ENCODE results near the gene FUT7.

FUT7 gene

GRCh38 chr9:137021568-137021978, 10.3 kb downstream of the FUT7 start:
- H3K27ac ChIP-seq: no peak overlapping the region

GRCh38 chr9:137020771-137021567, 10.9 kb downstream of the FUT7 start:
- DNase-seq (ENCODE audit: low read depth, low spot score): no peak
- H3K27ac ChIP-seq: no peak overlapping the region

More at GRCh38 chr9:137021568-137021978, 10.3 kb downstream of the FUT7 start:
- DNase-seq (ENCODE audit: low read depth, low spot score): no peak

GRCh38 chr9:137019891-137020683, 11.8 kb downstream of the FUT7 start:
- no peak for DNase-seq (ENCODE audit: low read depth, low spot score)
- no peak overlapping the region for H3K27ac ChIP-seq

DNA sequence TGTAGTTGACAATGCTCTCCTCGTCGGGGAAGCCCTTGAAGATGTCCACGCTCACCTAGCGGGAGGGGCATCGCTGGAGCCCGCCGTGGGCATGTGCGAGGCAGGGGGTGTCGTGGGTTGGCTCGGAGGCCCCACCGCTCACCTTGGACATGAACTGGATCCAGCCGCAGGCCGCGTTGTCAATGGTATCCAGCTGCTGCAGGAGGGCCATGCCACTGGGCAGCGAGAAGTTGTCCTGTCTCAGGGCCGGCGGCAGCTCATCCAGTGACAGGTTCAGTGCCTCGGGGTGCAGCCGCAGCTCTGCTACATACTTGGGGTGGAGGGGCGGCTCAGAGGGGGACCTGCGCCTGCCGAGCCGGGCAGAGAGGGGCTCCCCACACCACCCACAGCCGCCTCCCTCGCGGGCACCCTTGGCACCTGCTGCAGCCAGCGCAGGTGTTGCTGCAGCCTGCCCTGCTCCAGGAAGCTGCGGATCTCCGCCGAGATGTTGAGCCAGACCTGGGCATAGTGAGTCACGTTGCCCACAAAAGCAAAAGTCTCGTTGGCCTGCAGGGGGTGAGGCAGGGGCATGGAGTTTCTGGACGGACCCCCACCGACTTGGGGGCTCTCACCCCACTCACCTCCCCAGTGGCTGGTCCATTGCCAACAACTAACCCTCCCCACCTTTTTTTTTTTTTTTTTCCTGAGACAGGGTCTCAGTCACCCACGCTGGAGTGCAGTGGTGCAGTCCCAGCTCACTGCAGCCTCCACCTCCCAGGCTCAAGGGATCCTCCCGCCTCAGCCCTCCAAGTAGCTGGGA, 12.9 kb downstream of the FUT7 start:
- H3K27ac ChIP-seq: no peak overlapping the region
- no peak for DNase-seq (ENCODE audit: low read depth, low spot score)

DNA sequence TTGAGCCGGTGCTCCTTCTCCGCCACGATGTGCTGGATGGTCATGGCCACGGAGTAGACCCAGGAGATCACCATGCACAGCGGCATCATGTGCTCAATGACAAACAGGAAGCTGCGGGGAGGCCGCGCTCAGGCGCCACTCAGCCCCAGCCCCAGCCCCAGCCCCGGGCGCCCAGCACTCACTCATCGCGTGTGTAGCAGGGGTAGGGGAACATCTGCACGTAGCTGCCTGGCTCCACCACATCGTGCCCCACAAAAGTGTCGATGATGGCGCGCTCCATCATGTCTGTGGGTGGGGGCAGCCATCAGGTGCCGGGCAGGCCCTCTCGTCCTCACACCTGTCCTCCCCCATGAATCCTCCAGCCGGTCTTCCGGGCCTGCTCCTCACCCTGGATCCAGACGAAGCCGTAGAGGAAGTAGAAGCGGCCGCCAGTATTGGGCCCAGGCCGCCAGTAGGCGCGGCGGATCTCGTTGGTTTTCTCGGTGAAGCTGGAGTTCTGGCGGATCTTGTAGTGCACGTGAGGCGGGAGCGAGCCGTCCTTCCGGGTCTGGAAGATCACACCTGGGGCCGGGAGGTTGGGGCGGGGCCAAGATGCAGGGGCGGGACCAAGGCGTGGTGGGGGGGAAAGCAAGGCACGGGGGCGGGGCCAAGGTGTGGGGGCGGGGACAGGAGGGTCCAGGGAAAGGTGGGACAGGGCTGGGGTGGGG, 13.9 kb downstream of the FUT7 start:
- no peak overlapping the region for H3K27ac ChIP-seq
- no peak for DNase-seq (ENCODE audit: low read depth, low spot score)

- no peak overlapping the region for H3K27ac ChIP-seq
- no peak for DNase-seq (ENCODE audit: low read depth, low spot score)
Measured at GRCh38 chr9:137017071-137017470, 14.8 kb downstream of the FUT7 start.

DNA sequence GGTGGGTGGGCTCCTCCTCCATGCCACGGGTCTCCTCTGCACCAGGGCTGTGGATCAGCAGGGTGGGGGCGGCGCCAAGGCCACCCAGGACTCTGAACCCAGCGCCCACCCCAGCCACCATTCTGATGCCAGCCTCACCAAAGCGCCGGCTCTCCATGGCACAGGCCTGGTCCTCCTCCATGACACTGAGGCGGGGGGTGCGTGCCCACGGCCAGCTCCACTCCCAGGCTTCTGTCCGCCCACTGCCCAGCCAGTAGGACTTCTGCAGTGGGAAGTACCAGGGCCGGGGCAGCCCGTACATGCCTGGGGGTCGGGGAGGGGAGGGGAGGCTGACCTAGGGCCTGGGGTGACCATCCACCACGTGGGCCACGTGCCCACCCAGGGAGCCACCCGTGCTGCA, 15.5 kb downstream of the FUT7 start:
- no peak for DNase-seq (ENCODE audit: low read depth, low spot score)
- no peak overlapping the region for H3K27ac ChIP-seq

DNA sequence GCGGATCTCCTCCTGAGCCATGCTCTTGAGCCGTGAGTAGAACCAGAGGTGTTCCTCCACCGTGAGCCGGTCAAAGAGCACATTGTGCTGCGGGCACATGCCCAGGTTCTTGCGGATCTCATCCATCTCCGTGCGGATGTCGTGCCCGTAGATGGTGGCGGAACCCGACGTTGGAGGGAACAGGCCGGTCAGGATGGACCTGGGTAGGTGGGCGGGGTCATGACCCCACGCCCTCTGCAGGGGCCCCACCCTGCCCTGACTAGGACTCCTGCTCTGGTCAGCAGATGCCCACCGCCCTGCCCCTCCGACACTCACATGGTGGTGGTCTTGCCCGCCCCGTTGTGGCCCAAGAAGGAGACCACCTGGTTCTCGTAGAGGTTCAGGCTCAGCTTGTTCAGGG, 15.9 kb downstream of the FUT7 start:
- H3K27ac ChIP-seq: no peak overlapping the region
- DNase-seq (ENCODE audit: low read depth, low spot score): no peak

GRCh38 chr9:137015540-137015930, 16.4 kb downstream of the FUT7 start:
- no peak for DNase-seq (ENCODE audit: low read depth, low spot score)
- no peak overlapping the region for H3K27ac ChIP-seq

GRCh38 chr9:137014776-137015539, 16.9 kb downstream of the FUT7 start:
- H3K27ac ChIP-seq: no peak overlapping the region
- no peak for DNase-seq (ENCODE audit: low read depth, low spot score)

DNA sequence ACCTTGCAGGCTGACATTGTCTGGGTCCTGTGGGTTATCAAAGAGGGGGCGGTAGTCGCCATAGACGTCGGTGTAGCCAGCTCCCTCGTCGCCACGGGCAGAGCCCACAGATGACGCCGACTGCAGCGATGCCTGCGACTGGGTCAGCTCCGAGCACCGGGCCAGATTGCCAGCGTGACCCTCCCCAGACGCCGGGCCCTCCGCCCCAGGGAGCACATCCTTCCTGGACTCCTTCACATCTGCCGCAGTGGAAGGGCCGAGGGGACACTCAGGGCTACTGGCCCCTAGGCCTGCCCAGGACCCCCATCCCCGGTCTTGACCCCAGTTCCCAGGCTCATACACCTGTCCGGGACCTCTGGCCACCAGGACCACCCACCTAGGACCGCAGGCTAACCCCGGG, 17.7 kb downstream of the FUT7 start:
- no peak for DNase-seq (ENCODE audit: low read depth, low spot score)
- no peak overlapping the region for H3K27ac ChIP-seq

GRCh38 chr9:137013571-137013940, 18.3 kb downstream of the FUT7 start:
- no peak for DNase-seq (ENCODE audit: low read depth, low spot score)
- H3K27ac ChIP-seq: no peak overlapping the region

- DNase-seq (ENCODE audit: low read depth, low spot score): no peak
Measured at GRCh38 chr9:137012694-137013570, 19.0 kb downstream of the FUT7 start.

DNA sequence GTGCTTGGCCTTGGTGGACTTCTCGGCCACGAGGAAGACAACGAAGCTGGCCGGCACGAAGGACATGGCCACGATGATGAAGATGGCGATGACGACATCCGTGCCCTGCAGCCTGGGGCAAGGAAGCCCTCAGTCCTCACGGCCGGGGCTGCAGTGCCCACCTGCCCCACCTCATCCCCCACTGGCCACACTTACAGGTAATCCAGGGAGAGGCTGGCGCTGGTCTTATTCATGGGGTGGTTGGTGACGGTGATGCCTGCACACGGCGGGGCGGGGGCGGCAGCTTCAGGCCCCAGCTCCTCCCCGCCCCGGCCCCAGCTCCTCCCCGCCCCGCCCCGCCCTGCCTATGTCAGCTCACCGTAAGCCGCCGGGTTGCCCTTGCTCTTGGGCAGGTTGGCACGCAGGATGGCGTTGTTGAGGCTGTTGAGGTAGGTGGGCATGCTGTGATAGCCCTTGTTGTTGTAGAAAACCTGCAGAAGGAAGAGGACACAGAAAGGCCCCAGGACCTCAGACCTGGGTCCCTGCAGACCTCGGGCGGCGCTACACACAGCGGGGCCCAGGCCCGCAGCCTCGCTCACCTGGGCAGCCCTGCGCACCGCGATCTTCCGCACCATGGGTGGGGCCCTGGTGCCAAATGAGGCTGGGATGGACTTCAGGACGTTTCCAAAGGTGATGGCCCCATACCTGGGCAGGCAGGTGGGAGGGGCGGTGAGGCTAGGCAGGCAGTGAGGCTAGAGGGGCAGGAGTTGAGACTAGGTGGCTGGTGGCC, 19.8 kb downstream of the FUT7 start:
- H3K27ac ChIP-seq: no peak overlapping the region
- DNase-seq (ENCODE audit: low read depth, low spot score): no peak

More at GRCh38 chr9:137012694-137013570, 19.0 kb downstream of the FUT7 start:
- H3K27ac ChIP-seq: no peak overlapping the region

DNA sequence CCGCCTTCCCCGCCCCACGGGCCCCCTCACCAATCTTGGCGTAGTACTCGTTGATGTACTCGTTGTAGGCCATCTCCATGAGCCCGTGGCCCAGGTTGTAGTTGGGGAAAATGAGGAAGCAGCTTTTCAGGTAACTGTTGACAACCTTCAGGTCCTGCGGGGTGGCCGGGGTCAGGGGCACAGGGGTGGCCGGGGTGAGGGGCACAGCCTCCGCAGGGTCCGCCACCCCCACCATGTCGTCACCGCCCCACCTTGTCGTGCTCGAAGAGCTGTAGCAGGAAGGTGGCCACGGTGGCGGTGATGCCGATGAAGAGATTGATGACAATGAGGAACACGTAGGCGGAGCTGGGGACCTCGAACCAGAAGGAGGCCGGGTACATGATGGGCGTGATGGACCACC, 20.7 kb downstream of the FUT7 start:
- DNase-seq (ENCODE audit: low read depth, low spot score): no peak
- H3K27ac ChIP-seq: no peak overlapping the region

GRCh38 chr9:137009938-137010732, 21.8 kb downstream of the FUT7 start:
- DNase-seq (ENCODE audit: low read depth, low spot score): no peak
- no peak overlapping the region for H3K27ac ChIP-seq

GRCh38 chr9:137009217-137009616, 22.7 kb downstream of the FUT7 start:
- DNase-seq (ENCODE audit: low read depth, low spot score): no peak
- H3K27ac ChIP-seq: no peak overlapping the region

Data from epithelial cell of prostate (primary cell).